WTC11 (cell line): ENCODE measurements around the gene MPEG1. TPM values are rescaled to one million over a fixed set of nuclear protein-coding genes. Genes with fewer than 3 reads are reported as not detected.

ENCODE experiments used
- ATAC-seq: fragments of 200-7000 bp; cut with Tn5 transposase; 2 replicates; pipeline ENCODE4 v1.10.0; 2021; ENCODE audit warnings: mild to moderate bottlenecking, moderate library complexity
- CTCF ChIA-PET: fragments of 300-600 bp; sonication (Branson Sonifier 250); formaldehyde crosslinking; loops from one replicate; lab custom pipeline; 2021; ENCODE audit warnings: antibody characterized with exemption; lab: Charles Lee
- POLR2A ChIA-PET: fragments of 350-600 bp; sonication (Branson Sonifier 250); formaldehyde crosslinking; loops from one replicate; lab custom pipeline; 2021; ENCODE audit warnings: antibody characterized with exemption; lab: Charles Lee
- DNase-seq: peaks from one replicate; pipeline ENCODE4 v3.0.0; 2021; ENCODE audit warnings: low spot score
- H3K27ac Mint-ChIP-seq: 2 replicates; pipeline ENCODE4 v1.8.0; 2021; ENCODE audit warnings: mixed read lengths
- H3K27me3 Mint-ChIP-seq: 2 replicates; pipeline ENCODE4 v1.8.0; 2021; ENCODE audit warnings: low read depth, mild to moderate bottlenecking, moderate library complexity, mixed read lengths
- H3K36me3 Mint-ChIP-seq: 2 replicates; pipeline ENCODE4 v1.8.0; 2021; ENCODE audit warnings: mixed read lengths
- H3K4me1 Mint-ChIP-seq: 2 replicates; pipeline ENCODE4 v1.8.0; 2022; ENCODE audit warnings: mixed read lengths
- H3K4me3 Mint-ChIP-seq: 2 replicates; pipeline ENCODE4 v1.8.0; 2021; ENCODE audit warnings: mild to moderate bottlenecking, moderate library complexity, mixed read lengths
- H3K9me3 Mint-ChIP-seq: 2 replicates; pipeline ENCODE4 v1.8.0; 2021; ENCODE audit warnings: mixed read lengths
- CREB1 ChIP-seq: sonication (generic); formaldehyde crosslinking; IDR thresholded peaks from 2 replicates; pipeline ENCODE4 v1.8.0; 2023; ENCODE audit warnings: mild to moderate bottlenecking, missing genetic modification reagents
- ETV6 ChIP-seq: sonication (generic); formaldehyde crosslinking; IDR thresholded peaks from 2 replicates; pipeline ENCODE4 v1.8.1; 2022; ENCODE audit warnings: mild to moderate bottlenecking, missing genetic modification reagents
- HMGA2 ChIP-seq: fragments of 250-450 bp; sonication (Bioruptor Pico); IDR thresholded peaks from 2 replicates; pipeline ENCODE4 v1.4.0; 2021; ENCODE audit warnings: mild to moderate bottlenecking, moderate library complexity
- NR3C1 ChIP-seq: sonication (generic); formaldehyde crosslinking; conservative IDR thresholded peaks from 2 replicates; pipeline ENCODE4 v1.8.1; 2023; ENCODE audit warnings: low read depth, mild to moderate bottlenecking, missing genetic modification reagents
- OVOL2 ChIP-seq: fragments of 250-450 bp; sonication (Bioruptor Pico); IDR thresholded peaks from 2 replicates; pipeline ENCODE4 v1.9.0; 2021; ENCODE audit warnings: mild to moderate bottlenecking, borderline replicate concordance
- ZBTB21 ChIP-seq: sonication (generic); formaldehyde crosslinking; IDR thresholded peaks from 2 replicates; pipeline ENCODE4 v1.8.1; 2023; ENCODE audit warnings: mild to moderate bottlenecking, missing genetic modification reagents, borderline replicate concordance
- ZNF396 ChIP-seq: fragments of 250-450 bp; sonication (Bioruptor Pico); IDR thresholded peaks from 2 replicates; pipeline ENCODE4 v1.8.0; 2021; ENCODE audit warnings: mild to moderate bottlenecking, moderate library complexity, borderline replicate concordance
- ZNF416 ChIP-seq: fragments of 250-450 bp; sonication (Bioruptor Pico); IDR thresholded peaks from 2 replicates; pipeline ENCODE4 v1.9.0; 2021; ENCODE audit warnings: mild to moderate bottlenecking, inconsistent platforms
- ZNF532 ChIP-seq: fragments of 250-450 bp; sonication (Bioruptor Pico); IDR thresholded peaks from 2 replicates; pipeline ENCODE4 v1.9.0; 2021; ENCODE audit warnings: mild to moderate bottlenecking, borderline replicate concordance
- total RNA-seq: library from RNA; stranded (reverse); gene quantifications from 3 replicates; pipeline ENCODE4 v1.2.3, GENCODE V29; 2021
- TF ChIP-seq, protein P1 (sequence below): fragments of 250-450 bp; sonication (Bioruptor Pico); IDR thresholded peaks from 2 replicates; pipeline ENCODE4 v1.9.0; 2021; ENCODE audit warnings: mild to moderate bottlenecking
- TF ChIP-seq, protein P2 (sequence below): sonication (generic); formaldehyde crosslinking; IDR thresholded peaks from 2 replicates; pipeline ENCODE4 v1.8.0; 2023; ENCODE audit warnings: missing genetic modification reagents, mild to moderate bottlenecking, borderline replicate concordance
- TF ChIP-seq, protein P3 (sequence below): sonication (generic); formaldehyde crosslinking; IDR thresholded peaks from 2 replicates; pipeline ENCODE4 v1.8.0; 2022; ENCODE audit warnings: mild to moderate bottlenecking, missing genetic modification reagents

Gene MPEG1
- total RNA-seq, 1 experiment from 2014 or later = 0.09 TPM

GRCh38 chr11:59254286-59254685 lies 41.6 kb upstream of the MPEG1 start (continued):
- TF ChIP-seq, protein P1, sequence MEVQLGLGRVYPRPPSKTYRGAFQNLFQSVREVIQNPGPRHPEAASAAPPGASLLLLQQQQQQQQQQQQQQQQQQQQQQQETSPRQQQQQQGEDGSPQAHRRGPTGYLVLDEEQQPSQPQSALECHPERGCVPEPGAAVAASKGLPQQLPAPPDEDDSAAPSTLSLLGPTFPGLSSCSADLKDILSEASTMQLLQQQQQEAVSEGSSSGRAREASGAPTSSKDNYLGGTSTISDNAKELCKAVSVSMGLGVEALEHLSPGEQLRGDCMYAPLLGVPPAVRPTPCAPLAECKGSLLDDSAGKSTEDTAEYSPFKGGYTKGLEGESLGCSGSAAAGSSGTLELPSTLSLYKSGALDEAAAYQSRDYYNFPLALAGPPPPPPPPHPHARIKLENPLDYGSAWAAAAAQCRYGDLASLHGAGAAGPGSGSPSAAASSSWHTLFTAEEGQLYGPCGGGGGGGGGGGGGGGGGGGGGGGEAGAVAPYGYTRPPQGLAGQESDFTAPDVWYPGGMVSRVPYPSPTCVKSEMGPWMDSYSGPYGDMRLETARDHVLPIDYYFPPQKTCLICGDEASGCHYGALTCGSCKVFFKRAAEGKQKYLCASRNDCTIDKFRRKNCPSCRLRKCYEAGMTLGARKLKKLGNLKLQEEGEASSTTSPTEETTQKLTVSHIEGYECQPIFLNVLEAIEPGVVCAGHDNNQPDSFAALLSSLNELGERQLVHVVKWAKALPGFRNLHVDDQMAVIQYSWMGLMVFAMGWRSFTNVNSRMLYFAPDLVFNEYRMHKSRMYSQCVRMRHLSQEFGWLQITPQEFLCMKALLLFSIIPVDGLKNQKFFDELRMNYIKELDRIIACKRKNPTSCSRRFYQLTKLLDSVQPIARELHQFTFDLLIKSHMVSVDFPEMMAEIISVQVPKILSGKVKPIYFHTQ (CRISPR knock-in tag) = no peak
- TF ChIP-seq, protein P2, sequence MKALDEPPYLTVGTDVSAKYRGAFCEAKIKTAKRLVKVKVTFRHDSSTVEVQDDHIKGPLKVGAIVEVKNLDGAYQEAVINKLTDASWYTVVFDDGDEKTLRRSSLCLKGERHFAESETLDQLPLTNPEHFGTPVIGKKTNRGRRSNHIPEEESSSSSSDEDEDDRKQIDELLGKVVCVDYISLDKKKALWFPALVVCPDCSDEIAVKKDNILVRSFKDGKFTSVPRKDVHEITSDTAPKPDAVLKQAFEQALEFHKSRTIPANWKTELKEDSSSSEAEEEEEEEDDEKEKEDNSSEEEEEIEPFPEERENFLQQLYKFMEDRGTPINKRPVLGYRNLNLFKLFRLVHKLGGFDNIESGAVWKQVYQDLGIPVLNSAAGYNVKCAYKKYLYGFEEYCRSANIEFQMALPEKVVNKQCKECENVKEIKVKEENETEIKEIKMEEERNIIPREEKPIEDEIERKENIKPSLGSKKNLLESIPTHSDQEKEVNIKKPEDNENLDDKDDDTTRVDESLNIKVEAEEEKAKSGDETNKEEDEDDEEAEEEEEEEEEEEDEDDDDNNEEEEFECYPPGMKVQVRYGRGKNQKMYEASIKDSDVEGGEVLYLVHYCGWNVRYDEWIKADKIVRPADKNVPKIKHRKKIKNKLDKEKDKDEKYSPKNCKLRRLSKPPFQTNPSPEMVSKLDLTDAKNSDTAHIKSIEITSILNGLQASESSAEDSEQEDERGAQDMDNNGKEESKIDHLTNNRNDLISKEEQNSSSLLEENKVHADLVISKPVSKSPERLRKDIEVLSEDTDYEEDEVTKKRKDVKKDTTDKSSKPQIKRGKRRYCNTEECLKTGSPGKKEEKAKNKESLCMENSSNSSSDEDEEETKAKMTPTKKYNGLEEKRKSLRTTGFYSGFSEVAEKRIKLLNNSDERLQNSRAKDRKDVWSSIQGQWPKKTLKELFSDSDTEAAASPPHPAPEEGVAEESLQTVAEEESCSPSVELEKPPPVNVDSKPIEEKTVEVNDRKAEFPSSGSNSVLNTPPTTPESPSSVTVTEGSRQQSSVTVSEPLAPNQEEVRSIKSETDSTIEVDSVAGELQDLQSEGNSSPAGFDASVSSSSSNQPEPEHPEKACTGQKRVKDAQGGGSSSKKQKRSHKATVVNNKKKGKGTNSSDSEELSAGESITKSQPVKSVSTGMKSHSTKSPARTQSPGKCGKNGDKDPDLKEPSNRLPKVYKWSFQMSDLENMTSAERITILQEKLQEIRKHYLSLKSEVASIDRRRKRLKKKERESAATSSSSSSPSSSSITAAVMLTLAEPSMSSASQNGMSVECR = no peak
- TF ChIP-seq, protein P3, sequence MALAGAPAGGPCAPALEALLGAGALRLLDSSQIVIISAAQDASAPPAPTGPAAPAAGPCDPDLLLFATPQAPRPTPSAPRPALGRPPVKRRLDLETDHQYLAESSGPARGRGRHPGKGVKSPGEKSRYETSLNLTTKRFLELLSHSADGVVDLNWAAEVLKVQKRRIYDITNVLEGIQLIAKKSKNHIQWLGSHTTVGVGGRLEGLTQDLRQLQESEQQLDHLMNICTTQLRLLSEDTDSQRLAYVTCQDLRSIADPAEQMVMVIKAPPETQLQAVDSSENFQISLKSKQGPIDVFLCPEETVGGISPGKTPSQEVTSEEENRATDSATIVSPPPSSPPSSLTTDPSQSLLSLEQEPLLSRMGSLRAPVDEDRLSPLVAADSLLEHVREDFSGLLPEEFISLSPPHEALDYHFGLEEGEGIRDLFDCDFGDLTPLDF = no peak
- TF ChIP-seq ETV6 (CRISPR knock-in tag) = no peak
- TF ChIP-seq NR3C1 = no peak

- CTCF ChIA-PET = no interaction called here
- POLR2A ChIA-PET = no interaction called here
- Mint-ChIP-seq H3K27me3 (no peaks in the 10 kb centered on the region), H3K9me3 (peaks cover 25% of the 10 kb centered on the region), H3K4me3 (no peak overlapping the region), H3K4me1 (peaks cover 28% of the 10 kb centered on the region), H3K36me3 (no peaks in the 10 kb centered on the region), H3K27ac (no peak overlapping the region)
- TF ChIP-seq OVOL2 (CRISPR knock-in tag) (no peak), ZBTB21 (CRISPR knock-in tag) (no peak), CREB1 (CRISPR knock-in tag) (no peak), ZNF416 (CRISPR knock-in tag) (no peak), HMGA2 (CRISPR knock-in tag) (no peak), ZNF396 (CRISPR knock-in tag) (no peak), ZNF532 (no peak)
- DNase-seq (no peak), ATAC-seq (no peak)
Observed at GRCh38 chr11:59253001-59253400, 40.3 kb upstream of the MPEG1 start.
